HG02938 (cell line): ENCODE measurements around the gene REEP5.
A peak's percentile ranks its signal among the peaks of the same experiment; 100 is the strongest.

Source experiments
- ATAC-seq: cut with Tn5 transposase; IDR thresholded peaks from one replicate; pipeline ENCODE4 v1.9.1; 2021; ENCODE audit warnings: mild to moderate bottlenecking, moderate library complexity; ENCODE audit not compliant: unreplicated experiment

The REEP5 gene

GRCh38 chr5:112848116-112848811 lies 73.8 kb downstream of the REEP5 start:
- ATAC-seq: peak; percentile 99

GRCh38 chr5:112847306-112847705 lies 74.7 kb downstream of the REEP5 start:
- ATAC-seq: no peak

GRCh38 chr5:112846556-112846955 lies 75.5 kb downstream of the REEP5 start:
- ATAC-seq: no peak

GRCh38 chr5:112844489-112844888 lies 77.5 kb downstream of the REEP5 start:
- no peak for ATAC-seq

GRCh38 chr5:112833971-112834370 lies 88.1 kb downstream of the REEP5 start:
- ATAC-seq: no peak

- ATAC-seq: no peak
Observed at GRCh38 chr5:112830378-112830777, 91.6 kb downstream of the REEP5 start.
